ENCODE data around the gene CCDC57.

Gene CCDC57

DNA sequence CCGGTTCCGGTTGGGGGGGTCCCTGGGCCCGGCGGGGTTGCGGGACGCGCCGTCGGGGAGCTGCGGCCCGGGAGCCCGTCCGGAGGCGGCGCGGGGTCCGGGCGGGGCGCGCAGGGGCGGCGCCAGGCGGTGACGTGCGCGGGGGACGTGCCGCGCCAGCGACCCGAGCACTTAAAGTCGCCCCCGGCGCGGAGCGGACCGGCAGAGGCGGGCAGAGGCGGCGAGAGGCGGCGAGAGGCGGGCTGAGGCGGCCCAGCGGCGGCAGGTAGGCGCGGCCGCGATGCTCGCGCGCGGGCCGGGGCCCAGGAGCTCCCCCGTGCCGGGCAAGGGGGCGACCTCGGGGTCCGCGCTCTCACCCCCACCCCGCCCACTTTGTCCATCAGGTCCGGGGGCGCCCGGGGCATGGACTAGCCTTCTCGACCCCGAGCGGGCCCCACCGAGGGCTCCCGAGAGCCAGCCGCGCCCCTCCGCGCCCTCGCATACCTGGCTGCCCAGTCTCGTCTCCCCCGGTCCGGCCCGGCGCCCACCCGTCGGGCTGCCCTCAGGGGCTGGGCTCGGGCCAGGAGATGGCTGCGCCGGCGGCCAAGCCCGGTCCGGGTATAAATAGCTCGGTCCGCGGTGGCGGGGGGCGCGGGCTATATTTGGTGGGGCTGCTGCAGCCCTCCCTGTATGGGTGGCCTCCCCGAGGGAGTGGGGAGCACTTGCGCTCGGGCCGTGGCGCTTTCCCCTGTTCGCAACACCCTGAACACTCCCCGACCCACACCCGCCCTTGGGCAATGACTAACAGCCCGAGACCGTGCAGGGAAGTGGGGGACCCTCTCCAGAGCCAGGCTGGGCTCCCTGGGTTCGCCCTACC lies 16.4 kb upstream of the CCDC57 start, which contains the start of gene SLC16A3:
TSS of gene SLC16A3 (plus strand) at position 201 of the 856 bp plus-strand sequence. CDS start 6,967 bp downstream, outside the sequence.
- TF ChIP-seq, protein P1, sequence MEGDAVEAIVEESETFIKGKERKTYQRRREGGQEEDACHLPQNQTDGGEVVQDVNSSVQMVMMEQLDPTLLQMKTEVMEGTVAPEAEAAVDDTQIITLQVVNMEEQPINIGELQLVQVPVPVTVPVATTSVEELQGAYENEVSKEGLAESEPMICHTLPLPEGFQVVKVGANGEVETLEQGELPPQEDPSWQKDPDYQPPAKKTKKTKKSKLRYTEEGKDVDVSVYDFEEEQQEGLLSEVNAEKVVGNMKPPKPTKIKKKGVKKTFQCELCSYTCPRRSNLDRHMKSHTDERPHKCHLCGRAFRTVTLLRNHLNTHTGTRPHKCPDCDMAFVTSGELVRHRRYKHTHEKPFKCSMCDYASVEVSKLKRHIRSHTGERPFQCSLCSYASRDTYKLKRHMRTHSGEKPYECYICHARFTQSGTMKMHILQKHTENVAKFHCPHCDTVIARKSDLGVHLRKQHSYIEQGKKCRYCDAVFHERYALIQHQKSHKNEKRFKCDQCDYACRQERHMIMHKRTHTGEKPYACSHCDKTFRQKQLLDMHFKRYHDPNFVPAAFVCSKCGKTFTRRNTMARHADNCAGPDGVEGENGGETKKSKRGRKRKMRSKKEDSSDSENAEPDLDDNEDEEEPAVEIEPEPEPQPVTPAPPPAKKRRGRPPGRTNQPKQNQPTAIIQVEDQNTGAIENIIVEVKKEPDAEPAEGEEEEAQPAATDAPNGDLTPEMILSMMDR (IDR thresholded peaks at IDR 0.05; ENCODE audit: low read depth, low read length, missing control alignments), result no peak
- no peak for DNase-seq (ENCODE audit: low read depth)
- H3K4me3 ChIP-seq (ENCODE audit: low read depth, low read length), result peak within 1 kb of the TSS; percentile 94

- TF ChIP-seq, protein P1 (IDR thresholded peaks at IDR 0.05; ENCODE audit: low read depth, low read length, missing control alignments), result no peak
These were observed 15.7 kb upstream of the CCDC57 start for GRCh38 chr17:82228278-82228841.

DNA sequence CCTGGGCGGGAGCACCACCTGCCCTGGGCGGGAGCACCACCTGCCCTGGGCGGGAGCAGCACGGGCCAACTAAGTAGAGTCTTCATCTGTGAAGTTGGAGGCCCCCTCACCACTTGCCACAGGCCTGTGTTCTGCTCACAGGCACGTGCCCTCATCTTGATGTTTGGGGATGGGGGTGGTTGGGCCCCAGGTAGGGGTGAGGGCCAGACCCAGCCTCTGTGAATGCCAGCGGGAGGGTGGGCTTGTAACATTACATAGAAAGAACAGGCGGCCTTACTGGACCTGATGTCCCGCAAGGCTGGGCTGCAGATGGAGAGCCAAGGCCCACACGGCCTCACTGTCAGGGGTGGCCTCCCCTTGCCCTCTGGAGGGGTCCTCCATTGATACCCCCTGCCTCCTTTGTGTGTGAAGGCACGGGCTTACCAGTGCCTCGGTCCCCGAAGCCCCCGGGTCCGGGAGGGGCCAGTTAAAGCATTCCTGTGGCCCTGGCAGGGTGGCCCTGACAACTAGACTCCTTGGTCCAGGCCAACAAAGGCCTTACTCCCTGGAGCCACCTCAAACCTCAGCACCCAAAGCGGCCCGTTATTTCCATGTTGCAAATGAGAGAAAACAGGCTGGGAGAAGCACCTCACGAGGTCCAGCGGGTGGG lies 15.1 kb upstream of the CCDC57 start:
- peak overlapping the region; percentile 94 for H3K4me3 ChIP-seq (ENCODE audit: low read depth, low read length)
- DNase-seq (ENCODE audit: low read depth), result no peak
- TF ChIP-seq, protein P1 (IDR thresholded peaks at IDR 0.05; ENCODE audit: low read depth, low read length, missing control alignments), result no peak

More at GRCh38 chr17:82228278-82228841, 15.7 kb upstream of the CCDC57 start:
- H3K4me3 ChIP-seq (ENCODE audit: low read depth, low read length), result peak overlapping the region; percentile 94
- DNase-seq (ENCODE audit: low read depth), result peak; percentile 41

DNA sequence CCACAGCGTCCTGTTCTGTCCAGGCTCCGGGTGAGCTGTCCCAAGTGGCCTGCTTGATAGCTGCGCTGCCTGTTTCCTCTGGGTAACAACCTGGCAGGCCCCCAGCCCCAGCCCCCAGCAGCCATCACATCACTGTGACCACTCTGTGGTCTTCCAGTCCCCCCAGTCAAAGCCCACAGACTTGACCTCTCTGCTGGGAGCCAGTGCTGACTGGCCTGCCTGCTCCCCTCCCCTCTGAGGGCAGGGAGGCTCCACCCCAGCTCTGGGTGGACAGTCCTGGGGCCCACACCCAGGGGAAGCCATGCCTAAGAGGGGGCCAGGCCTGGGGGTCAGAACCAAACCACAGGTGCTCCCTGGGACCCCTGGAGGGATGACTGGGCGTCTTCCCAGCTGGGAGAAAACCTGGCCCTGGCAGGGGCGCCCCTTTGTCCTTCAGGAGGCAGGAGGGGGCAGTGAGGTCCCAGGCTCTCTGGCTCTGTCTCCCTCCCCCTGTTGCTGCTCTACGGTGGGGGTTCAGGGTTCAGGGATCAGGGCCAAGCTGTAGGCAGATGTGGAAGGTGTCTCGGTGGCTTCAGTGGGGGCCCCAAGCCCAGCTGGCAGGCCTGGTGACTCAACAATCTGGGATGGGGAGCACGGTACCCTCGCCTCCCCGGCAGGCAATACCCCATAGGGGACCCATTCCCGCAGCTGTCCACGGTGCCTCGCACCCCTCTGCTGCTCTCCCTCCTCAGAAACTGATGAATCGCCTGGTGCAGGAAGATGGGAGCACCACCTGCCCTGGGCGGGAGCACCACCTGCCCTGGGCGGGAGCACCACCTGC lies 14.4 kb upstream of the CCDC57 start:
- TF ChIP-seq, protein P1 (IDR thresholded peaks at IDR 0.05; ENCODE audit: low read depth, low read length, missing control alignments), result no peak
- no peak for DNase-seq (ENCODE audit: low read depth)
- H3K4me3 ChIP-seq (ENCODE audit: low read depth, low read length), result no peak overlapping the region

DNA sequence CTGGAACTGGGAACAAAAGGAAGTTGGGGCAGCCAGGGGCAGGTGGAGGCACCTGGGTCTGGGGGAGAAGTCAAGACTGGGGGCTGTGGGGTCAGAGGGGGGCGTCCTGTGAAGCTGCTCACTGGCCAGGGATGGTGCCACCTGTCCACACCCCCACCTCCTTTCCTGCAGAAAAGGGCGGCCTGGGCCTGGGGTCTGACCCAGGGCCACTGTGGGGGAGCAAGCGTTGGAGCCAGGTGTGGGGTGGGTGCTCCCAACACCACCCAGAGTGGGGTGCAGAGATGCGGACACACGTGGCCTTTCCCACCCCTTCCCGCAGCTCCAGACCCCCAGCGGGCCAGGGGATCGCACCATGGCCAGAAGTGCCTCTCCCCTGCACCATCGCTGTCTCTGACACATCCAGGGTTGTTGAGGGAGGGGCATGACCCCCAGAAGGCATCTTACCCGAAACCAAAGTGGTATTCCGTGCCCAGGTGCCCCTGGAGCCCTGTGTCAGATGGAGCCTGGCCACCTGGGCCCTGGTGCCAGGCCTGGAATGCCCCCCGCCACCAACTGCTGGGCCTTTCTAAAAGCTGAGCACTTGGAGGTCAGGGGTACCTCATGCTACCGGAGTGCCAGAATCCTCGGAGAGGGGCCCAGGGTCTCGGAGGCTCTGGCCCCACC lies 13.6 kb upstream of the CCDC57 start:
- TF ChIP-seq, protein P1 (IDR thresholded peaks at IDR 0.05; ENCODE audit: low read depth, low read length, missing control alignments), result no peak
- DNase-seq (ENCODE audit: low read depth), result no peak
- no peak overlapping the region for H3K4me3 ChIP-seq (ENCODE audit: low read depth, low read length)

All from GM12864 (cell line).